Upper lobe of left lung (tissue), 4 donors: ENCODE measurements around the gene DYRK2.

Experiments used
- CTCF ChIP-seq, 6 experiments: fragments of 450-650 bp in 4 of 6; fragments of 200-600 bp in 2 of 6; sonication (generic) in 2 of 6; IDR thresholded peaks; one replicate each; pipeline ENCODE4 v1.5.1; 2016 to 2019; ENCODE audit warnings: antibody characterized with exemption in 6 of 6
- POLR2A ChIP-seq, 4 donors: fragments of 450-650 bp; IDR thresholded peaks; one replicate each; pipeline ENCODE4 v1.5.1; 2016 to 2017; ENCODE audit warnings: antibody characterized with exemption in 4 of 4, mild to moderate bottlenecking in 2 of 4
- POLR2AphosphoS5 ChIP-seq, 2 donors: sonication (generic); formaldehyde crosslinking; IDR thresholded peaks; one replicate each; pipeline ENCODE4 v1.5.1; 2017; ENCODE audit warnings: antibody characterized with exemption in 2 of 2

DNA sequence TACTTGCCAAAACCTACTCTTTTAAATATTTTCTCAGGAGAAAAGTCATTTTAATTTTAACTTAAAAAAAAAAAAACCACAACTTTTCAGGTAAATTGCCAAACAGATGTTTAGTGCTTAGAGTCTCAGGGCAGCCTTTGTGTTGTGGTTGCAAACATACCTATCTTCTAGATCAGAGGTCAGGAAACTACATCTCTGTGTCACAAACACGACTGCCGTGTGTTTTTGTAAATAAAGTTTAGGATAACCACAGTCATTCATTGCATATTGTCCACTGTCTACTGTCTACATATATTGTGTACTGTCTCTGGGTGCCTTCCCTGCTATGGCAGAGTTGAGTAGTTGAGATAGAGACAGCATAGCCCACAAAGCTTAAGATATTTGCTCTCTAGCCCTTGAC, 48.9 kb downstream of the DYRK2 start:
- no peak for TF ChIP-seq POLR2AphosphoS5 (IDR thresholded peaks at IDR 0.05)
- TF ChIP-seq CTCF (IDR thresholded peaks at IDR 0.05), result no peak
- no peak for TF ChIP-seq POLR2A (IDR thresholded peaks at IDR 0.05)
